ENCODE results near the gene GRB14. TPM values are rescaled to one million over a fixed set of nuclear protein-coding genes. Genes with fewer than 3 reads are reported as not detected.

Gene GRB14
- total RNA-seq, 2 donors from 2014 or later = not detected

DNA sequence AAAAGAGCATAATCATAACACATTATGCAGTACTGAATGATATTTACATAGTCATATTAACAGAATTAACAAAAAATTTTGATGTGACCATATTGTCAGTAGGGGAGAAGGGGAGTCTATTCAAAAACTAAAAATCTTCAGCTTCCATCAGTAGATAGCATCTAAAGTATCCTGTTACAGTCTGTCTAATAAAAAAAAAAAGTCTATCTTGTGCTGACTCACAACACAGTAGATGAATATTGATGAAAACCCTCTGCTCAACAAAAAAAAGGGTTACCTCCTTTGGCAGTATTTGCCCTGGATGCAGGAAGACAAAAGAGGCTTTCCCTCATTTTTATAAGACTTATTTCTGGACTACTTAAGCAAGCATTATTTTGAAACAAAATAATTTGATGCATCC is 27.3 kb downstream of the GRB14 start:
- no peaks in the 10 kb centered on the region for H3K27me3 Mint-ChIP-seq
- H3K9me3 Mint-ChIP-seq = peaks cover 12% of the 10 kb centered on the region
- H3K4me3 Mint-ChIP-seq = no peak overlapping the region
- ATAC-seq (replicated peaks) = no peak
- H3K27ac Mint-ChIP-seq = no peak overlapping the region
- no peaks in the 10 kb centered on the region for H3K4me1 Mint-ChIP-seq
- H3K36me3 Mint-ChIP-seq (ENCODE audit: low read depth) = no peaks in the 10 kb centered on the region

GRCh38 chr2:164593541-164593940 is 27.7 kb downstream of the GRB14 start:
- Mint-ChIP-seq H3K27me3 (no peaks in the 10 kb centered on the region), H3K9me3 (peaks cover 12% of the 10 kb centered on the region), H3K27ac (no peak overlapping the region), H3K4me3 (no peak overlapping the region), H3K36me3 (ENCODE audit: low read depth) (no peaks in the 10 kb centered on the region), H3K4me1 (no peaks in the 10 kb centered on the region)
- ATAC-seq (replicated peaks) = no peak

DNA sequence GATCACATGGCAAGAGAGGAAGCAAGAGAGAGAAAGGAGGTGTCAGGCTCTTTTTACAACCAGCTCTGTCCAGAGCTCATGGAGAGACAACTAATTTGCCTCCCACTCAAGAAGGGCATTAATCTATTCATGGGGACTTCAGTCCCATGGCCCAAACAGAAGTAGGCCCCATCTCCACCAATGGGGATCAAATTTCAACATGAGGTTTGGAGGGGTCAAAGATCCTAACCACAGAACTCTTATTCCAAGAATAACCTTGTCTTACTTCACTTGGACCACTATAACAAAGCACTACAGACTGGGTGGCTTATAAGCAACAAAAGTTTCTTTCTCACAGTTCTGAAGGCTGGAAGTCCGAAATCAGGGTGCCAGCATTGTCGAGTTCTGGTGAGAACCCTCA is 31.8 kb downstream of the GRB14 start:
- H3K4me1 Mint-ChIP-seq = no peaks in the 10 kb centered on the region
- H3K27ac Mint-ChIP-seq = no peak overlapping the region
- H3K27me3 Mint-ChIP-seq = no peaks in the 10 kb centered on the region
- H3K4me3 Mint-ChIP-seq = no peak overlapping the region
- no peak for ATAC-seq (replicated peaks)
- peaks cover 9% of the 10 kb centered on the region for H3K9me3 Mint-ChIP-seq
- no peaks in the 10 kb centered on the region for H3K36me3 Mint-ChIP-seq (ENCODE audit: low read depth)

DNA sequence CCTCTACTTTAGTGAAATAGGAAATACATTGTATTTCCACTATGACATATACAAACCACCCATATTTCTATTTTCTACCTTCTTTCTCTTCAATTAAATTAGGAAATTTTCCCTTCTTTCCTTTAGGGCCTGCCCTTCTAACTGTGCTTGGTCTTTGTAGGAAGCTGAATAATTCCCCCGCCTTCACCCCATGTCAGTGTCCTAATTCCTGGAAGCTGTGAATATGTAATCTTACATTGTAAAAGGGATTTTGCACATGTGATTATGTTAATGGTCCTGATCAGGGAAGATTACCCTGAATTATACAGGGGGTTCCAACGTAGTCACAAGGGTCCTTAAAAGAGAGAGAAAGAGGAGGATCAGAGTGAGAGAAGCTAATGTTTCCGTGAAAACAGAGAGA is 40.2 kb downstream of the GRB14 start:
- no peaks in the 10 kb centered on the region for H3K4me1 Mint-ChIP-seq
- no peak overlapping the region for H3K4me3 Mint-ChIP-seq
- H3K27ac Mint-ChIP-seq = no peak overlapping the region
- H3K9me3 Mint-ChIP-seq = peaks cover 12% of the 10 kb centered on the region
- no peaks in the 10 kb centered on the region for H3K27me3 Mint-ChIP-seq
- no peaks in the 10 kb centered on the region for H3K36me3 Mint-ChIP-seq (ENCODE audit: low read depth)
- ATAC-seq (replicated peaks) = no peak

DNA sequence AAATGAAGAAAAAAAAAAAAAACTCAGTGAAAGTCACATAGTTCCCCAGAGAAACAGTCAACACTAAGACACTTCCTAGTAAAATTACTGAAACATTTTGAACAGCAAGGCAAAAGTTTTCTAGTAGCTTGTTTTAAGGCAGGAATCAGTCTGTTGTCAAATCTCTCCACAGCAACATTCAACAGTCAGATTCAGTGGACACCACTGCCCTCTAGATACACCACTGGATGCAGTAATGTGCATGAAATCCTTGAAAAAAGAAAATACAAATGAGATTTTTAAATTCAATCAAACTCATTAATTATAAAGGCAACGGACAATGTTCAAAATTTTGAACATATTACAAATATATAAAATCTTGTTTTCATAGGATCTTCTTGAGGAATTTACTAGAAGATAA is 46.4 kb downstream of the GRB14 start:
- Mint-ChIP-seq H3K9me3 (no peaks in the 10 kb centered on the region), H3K36me3 (ENCODE audit: low read depth) (no peaks in the 10 kb centered on the region), H3K4me3 (no peak overlapping the region), H3K27ac (no peak overlapping the region), H3K27me3 (no peaks in the 10 kb centered on the region), H3K4me1 (no peaks in the 10 kb centered on the region)
- ATAC-seq (replicated peaks) = no peak

GRCh38 chr2:164570475-164570874 is 50.8 kb downstream of the GRB14 start:
- Mint-ChIP-seq H3K36me3 (ENCODE audit: low read depth) (no peaks in the 10 kb centered on the region), H3K27ac (no peak overlapping the region), H3K4me3 (no peak overlapping the region), H3K4me1 (no peaks in the 10 kb centered on the region), H3K9me3 (no peaks in the 10 kb centered on the region), H3K27me3 (no peaks in the 10 kb centered on the region)
- no peak for ATAC-seq (replicated peaks)

DNA sequence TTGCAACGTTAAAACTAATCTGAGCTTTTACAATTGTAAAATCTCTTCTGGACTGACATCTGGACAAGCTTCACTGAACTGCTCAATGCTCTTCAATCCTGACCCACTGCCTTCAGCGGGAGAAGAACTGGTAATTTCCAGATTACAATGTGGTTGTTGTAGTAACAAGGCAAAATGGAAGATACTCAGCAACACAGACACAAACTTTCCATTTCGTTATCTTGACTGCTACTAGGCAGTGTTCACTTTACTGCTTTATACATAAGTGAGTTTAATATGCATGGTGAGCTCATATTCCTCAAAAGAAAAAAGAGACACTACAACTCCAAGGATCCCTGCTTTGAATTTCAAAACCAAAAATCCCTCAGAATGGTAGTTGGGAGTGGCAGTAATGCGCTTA is 51.9 kb downstream of the GRB14 start:
- ATAC-seq (replicated peaks) = no peak
- Mint-ChIP-seq H3K36me3 (ENCODE audit: low read depth) (no peaks in the 10 kb centered on the region), H3K4me1 (no peaks in the 10 kb centered on the region), H3K4me3 (no peak overlapping the region), H3K27ac (no peak overlapping the region), H3K27me3 (no peaks in the 10 kb centered on the region), H3K9me3 (no peaks in the 10 kb centered on the region)

DNA sequence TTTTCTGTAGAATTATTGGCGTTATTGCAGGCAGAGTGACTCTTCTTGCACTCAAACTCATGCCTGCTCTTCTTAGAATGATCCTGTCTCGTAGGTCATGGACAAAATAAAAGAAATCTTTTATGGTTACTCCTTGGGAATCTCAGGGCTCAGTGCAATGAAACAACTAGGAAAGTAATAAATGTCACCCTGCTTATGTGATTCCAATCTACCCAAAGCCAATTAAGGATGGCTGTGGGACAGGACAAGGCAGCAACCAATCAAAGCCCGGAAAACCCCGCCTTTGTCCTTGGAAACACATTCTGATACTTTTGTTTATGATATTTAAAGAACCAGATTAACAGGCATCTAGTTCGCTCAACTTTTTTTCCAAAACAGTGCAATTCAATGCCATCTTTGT is 53.0 kb downstream of the GRB14 start:
- H3K4me3 Mint-ChIP-seq = no peak overlapping the region
- H3K9me3 Mint-ChIP-seq = no peaks in the 10 kb centered on the region
- H3K27ac Mint-ChIP-seq = no peak overlapping the region
- no peak for ATAC-seq (replicated peaks)
- H3K36me3 Mint-ChIP-seq (ENCODE audit: low read depth) = no peaks in the 10 kb centered on the region
- H3K27me3 Mint-ChIP-seq = no peaks in the 10 kb centered on the region
- no peaks in the 10 kb centered on the region for H3K4me1 Mint-ChIP-seq

DNA sequence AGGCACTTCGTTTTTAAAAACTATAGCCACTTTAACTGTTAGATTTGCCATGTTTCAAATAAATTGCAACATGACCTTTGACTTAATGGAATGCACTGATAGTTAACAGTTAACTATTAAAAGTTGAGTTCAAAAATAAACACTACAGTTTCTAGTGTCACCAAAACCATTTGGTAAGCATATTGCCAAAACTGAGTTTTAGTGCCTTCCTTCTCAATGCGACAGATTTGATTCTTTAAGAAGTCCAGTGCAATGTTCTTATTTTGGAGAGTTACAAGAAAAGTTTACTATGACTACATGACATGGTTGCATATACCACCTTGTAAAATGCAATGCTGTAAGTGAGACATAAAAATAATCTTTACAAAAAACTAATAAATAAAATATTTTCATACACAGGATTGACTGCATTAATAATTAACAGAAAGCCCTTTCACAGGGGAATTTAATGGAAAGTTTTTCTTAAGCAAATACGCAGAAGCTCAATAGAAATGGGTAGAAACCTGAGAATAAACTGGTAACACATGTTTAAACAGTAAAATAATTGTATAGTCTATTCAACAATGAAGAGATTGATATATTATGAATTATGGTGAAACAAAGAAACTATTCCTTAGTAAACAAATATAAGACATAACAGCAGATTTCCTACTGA is 53.8 kb downstream of the GRB14 start:
- Mint-ChIP-seq H3K36me3 (ENCODE audit: low read depth) (no peaks in the 10 kb centered on the region), H3K27ac (no peak overlapping the region)

DNA sequence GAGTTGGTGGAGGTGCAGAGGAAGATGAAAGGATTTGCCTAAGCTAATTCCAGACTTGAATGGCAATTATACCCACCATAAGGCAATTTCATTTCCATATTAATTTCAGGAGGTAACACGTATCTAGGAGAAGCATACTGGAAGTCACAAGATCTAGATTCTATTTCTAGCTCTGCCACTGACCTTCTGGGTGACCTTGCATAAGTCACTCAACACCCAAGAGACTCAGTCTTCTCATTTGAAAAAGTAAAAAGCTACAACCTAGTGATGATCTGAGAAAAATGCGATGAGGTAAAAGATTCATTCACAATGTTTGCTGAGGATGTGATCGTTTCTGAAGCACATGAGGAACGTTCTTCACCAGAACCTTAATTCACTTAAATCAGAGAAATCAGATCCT is 55.9 kb downstream of the GRB14 start:
- H3K9me3 Mint-ChIP-seq = no peaks in the 10 kb centered on the region
- ATAC-seq (replicated peaks) = no peak

More for the DNA sequence above, 53.8 kb downstream of the GRB14 start:
- Mint-ChIP-seq H3K4me1 (no peaks in the 10 kb centered on the region), H3K4me3 (no peak overlapping the region), H3K9me3 (no peaks in the 10 kb centered on the region), H3K27me3 (no peaks in the 10 kb centered on the region)
- ATAC-seq (replicated peaks) = no peak

DNA sequence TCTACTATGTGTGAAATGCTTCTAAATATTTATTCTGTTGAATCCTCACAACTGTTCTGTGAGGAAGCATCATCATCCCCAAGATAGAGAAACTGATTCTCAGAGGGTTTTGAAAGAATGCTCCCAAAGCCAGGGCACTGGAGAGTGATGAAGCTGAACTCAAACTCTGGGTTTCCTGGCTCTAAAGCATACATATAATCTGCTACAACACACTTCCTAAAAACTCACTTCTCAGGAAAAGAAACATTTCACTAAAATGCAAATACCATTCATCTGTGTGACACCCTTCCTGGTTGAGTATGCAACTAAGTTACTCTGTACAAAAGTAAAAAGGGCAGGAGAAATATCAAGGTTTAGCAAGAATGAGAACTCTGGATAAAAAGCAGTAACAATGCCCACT is 58.6 kb downstream of the GRB14 start:
- Mint-ChIP-seq H3K27me3 (no peaks in the 10 kb centered on the region), H3K9me3 (no peaks in the 10 kb centered on the region), H3K4me3 (no peak overlapping the region), H3K36me3 (ENCODE audit: low read depth) (no peaks in the 10 kb centered on the region), H3K27ac (no peak overlapping the region), H3K4me1 (no peaks in the 10 kb centered on the region)
- no peak for ATAC-seq (replicated peaks)

More for the DNA sequence above, 55.9 kb downstream of the GRB14 start:
- Mint-ChIP-seq H3K27ac (no peak overlapping the region), H3K4me3 (no peak overlapping the region), H3K27me3 (no peaks in the 10 kb centered on the region), H3K4me1 (no peaks in the 10 kb centered on the region), H3K36me3 (ENCODE audit: low read depth) (no peaks in the 10 kb centered on the region)

GRCh38 chr2:164561991-164562390 is 59.3 kb downstream of the GRB14 start:
- no peaks in the 10 kb centered on the region for H3K27me3 Mint-ChIP-seq
- no peak overlapping the region for H3K4me3 Mint-ChIP-seq
- H3K4me1 Mint-ChIP-seq = no peaks in the 10 kb centered on the region

GRCh38 chr2:164561416-164561815 is 59.9 kb downstream of the GRB14 start:
- no peak for ATAC-seq (replicated peaks)
- no peak overlapping the region for H3K27ac Mint-ChIP-seq
- H3K9me3 Mint-ChIP-seq = peaks cover 3% of the 10 kb centered on the region

More at GRCh38 chr2:164561991-164562390, 59.3 kb downstream of the GRB14 start:
- Mint-ChIP-seq H3K27ac (no peak overlapping the region), H3K36me3 (ENCODE audit: low read depth) (no peaks in the 10 kb centered on the region), H3K9me3 (peaks cover under 1% of the 10 kb centered on the region)
- ATAC-seq (replicated peaks) = no peak

GRCh38 chr2:164560902-164561301 is 60.4 kb downstream of the GRB14 start:
- Mint-ChIP-seq H3K4me1 (no peaks in the 10 kb centered on the region), H3K4me3 (no peak overlapping the region), H3K9me3 (peaks cover 3% of the 10 kb centered on the region), H3K36me3 (ENCODE audit: low read depth) (no peaks in the 10 kb centered on the region), H3K27me3 (no peaks in the 10 kb centered on the region), H3K27ac (no peak overlapping the region)
- no peak for ATAC-seq (replicated peaks)

More at GRCh38 chr2:164561416-164561815, 59.9 kb downstream of the GRB14 start:
- Mint-ChIP-seq H3K27me3 (no peaks in the 10 kb centered on the region), H3K4me1 (no peaks in the 10 kb centered on the region), H3K36me3 (ENCODE audit: low read depth) (no peaks in the 10 kb centered on the region), H3K4me3 (no peak overlapping the region)

DNA sequence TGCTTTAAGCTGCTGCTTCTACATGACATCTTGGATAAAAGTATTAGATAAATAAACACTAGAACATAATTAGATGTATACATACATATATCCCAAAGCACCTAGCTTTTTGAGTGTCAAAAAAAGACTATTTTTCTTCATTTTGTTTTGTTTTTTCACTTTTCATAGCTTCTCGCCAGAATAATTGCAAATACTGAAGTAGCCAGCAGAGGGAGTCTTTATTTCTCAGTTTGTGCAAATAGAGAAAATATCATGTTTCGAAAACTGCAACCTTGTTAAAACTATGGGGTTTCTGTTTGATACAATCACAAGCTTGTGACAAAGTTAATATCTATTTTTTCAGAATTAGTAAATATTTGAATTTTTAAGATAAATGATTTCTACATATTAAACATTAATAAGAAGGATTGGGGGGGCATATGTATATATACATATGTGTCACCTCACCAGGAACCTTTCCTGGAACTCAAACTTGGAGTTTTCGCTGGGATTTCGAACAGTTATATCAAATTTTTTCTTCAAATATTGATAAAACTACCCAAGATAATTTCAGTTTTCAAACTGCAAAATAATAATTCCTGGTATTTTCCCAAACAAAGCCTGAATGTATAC is 61.0 kb downstream of the GRB14 start:
- no peaks in the 10 kb centered on the region for H3K4me1 Mint-ChIP-seq
- no peaks in the 10 kb centered on the region for H3K36me3 Mint-ChIP-seq (ENCODE audit: low read depth)
- H3K4me3 Mint-ChIP-seq = no peak overlapping the region
- peaks cover 3% of the 10 kb centered on the region for H3K9me3 Mint-ChIP-seq
- H3K27me3 Mint-ChIP-seq = no peaks in the 10 kb centered on the region
- no peak for ATAC-seq (replicated peaks)
- no peak overlapping the region for H3K27ac Mint-ChIP-seq

Data from activated T-helper 17 cell treated with anti-CD3 and anti-CD28 coated beads, Interleukin-2, amount 50 U/mL, for 72 hours (primary cell).